CD4-positive, alpha-beta T cell treated with Interleukin-12 subunit alpha and Interleukin-12 subunit beta, for 1 hour (primary cell): Measurements from ENCODE around the gene TFB1M.

Source experiments
- DNase-seq: peaks from one replicate; pipeline ENCODE4 v3.0.0-alpha.2; 2020

TFB1M gene

DNA sequence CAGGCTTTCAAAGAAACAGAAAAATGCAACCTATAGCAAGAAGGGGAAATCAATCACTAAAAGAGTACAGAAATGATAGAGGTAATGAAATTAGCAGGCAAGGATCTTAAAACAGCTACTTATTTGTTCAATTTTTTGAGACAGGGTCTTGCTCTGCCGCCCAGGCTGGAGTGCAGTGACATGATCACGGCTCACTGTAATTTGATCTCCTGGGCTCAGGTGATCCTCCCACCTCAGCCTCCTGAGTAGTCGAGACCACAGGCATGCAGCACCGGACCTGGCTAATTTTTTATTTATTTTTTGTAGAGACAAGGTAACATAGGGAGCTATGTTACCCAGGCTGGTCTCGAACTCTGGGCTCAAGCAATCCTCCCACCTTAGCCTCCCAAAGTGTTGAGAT, 21.6 kb downstream of the TFB1M start:
- no peak for DNase-seq

DNA sequence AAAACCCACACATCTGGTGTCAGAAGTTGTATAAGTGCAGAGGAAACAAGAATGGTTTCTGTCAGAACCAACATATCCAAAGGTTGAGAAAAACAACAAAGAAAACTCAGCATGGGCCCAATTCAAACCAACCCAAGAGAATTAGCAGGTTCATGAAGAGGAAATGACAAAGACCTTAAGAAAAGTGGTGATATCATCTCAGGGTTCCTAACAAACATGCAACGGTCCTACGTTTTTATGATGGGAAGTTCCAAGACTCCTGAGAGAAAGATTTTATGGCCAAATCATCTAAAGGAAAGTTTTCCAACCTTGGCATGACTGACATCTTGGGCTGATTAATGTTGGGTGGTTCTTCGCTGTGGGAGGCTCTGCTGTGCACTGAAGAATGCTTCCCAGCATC, 23.0 kb downstream of the TFB1M start:
- no peak for DNase-seq

DNA sequence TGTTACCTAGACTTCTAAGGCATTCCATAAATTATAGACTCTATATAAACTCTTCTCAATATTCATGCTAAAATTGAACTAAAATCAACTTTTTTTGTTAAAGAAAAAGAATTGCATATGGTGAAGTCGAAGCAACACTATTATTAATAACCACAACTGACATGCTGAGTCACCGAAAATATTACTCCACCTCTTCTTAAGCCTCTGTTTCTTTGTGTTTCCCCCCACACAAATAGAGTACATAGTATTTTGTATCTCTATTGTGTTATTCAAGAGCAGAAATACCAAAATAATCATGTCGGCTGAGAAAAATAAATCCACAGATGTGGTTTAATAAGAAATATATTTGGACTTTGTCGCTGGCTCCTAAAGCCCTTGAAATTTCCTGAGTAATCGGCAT, 23.8 kb downstream of the TFB1M start:
- DNase-seq, result no peak

DNA sequence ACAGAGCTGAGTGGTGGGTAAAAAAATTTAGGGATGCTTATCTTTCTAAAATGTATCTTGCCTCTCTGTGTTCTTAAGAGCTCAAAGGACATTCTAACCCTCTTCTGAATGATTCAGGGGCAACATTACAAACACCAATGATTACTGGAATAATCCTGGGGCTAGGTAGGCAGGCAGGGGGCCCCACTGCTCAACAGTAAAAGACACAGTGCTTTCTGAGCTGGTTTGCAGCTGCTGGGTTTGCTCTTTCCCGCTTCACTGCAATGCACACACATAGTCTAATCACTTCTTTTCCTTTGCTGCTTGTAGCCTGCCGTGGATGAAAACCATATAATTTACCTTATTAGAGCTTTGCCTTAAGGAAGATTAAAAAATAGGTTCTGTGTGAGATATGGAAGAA, 26.5 kb downstream of the TFB1M start:
- DNase-seq, result no peak

DNA sequence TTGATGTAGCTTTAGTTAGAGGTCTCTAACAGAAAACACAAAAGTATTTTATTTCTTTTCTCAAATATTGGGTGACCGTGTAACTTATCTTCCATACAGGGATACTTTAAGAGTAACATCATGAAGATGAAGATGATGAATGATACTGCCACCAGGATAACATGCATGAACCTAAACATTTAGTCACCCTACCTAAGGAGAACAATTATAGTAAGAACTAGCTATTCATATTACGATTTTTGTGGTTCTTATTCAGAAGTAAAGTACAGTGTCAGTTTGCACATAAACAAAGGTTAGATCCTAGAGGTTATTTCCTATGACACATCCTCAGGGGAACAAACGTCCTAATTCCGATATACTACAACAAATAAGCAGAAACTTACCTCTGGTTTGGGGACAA, 29.5 kb downstream of the TFB1M start:
- DNase-seq, result no peak

DNA sequence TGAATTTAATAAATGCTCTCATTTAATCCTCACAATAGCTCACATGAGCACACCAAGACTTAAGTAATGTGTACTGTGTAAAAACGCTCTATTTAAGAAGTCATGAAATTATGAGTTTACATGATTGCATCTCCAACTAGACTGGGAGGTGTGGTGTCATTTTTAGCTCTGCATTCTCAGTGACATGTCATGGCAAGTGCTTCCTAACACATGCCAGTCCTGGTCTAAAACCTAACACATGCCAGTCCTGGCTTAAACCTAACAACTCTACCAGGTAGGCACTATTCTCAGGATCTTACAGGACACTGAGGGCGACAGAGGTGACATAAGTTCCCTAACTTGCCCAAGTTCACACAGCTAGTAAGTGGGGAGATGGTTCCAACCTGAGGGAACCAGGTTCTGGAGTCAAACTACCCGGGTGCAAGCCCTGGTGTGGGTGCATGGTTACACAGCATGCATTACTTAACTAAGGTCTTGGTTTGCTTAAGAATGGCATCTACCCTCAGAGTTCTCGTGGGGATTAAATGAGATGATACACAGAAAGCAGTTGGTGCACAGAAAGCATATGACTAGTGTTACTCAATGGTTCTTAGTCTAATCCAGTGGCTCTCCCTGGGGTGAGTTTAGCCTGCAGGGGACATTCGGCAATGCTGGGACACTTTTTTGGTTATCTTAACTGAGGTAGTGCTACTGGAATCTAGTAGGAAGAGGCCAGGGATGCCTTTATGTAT, 35.8 kb downstream of the TFB1M start:
- no peak for DNase-seq

DNA sequence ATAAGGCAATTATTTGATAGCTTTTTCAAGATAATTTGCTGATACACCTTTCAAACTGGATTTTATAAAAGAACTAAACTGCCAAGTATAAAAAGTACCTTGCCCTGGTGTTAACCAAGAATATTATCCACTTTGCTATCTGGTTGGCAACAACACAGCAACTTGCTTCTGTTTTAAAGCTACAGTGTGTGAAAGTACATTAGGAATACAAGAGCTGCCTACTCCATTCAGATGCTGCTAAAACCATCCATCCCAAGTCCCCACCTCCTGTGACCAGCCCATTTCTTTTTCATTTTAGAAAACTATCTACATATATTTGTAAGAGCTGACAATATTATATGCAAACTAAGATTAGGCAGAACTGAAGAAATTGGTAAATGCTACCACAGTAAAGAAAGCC, 37.6 kb downstream of the TFB1M start:
- no peak for DNase-seq

DNA sequence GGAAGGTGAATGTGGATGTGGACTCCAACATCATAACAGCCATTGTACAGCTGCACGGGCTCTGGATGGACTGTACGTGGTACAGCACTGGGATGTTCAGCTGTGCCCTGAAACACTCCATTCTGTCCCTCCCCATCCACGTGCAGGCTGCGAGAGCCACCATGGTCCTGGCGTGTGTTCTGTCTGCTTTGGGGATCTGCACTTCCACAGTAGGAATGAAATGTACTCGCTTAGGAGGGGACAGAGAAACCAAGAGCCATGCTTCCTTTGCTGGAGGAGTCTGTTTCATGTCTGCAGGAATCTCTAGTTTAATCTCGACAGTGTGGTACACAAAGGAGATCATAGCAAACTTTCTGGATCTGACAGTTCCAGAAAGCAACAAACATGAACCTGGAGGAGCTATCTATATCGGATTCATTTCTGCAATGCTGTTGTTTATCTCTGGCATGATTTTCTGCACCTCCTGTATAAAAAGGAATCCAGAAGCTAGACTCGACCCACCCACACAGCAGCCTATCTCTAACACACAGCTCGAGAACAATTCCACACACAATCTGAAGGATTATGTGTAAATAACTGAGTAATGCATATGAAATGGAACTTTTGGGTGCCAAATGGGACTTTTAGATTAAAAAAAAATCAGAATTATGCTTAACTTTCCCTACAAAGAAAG, 38.3 kb downstream of the TFB1M start:
- DNase-seq, result no peak

DNA sequence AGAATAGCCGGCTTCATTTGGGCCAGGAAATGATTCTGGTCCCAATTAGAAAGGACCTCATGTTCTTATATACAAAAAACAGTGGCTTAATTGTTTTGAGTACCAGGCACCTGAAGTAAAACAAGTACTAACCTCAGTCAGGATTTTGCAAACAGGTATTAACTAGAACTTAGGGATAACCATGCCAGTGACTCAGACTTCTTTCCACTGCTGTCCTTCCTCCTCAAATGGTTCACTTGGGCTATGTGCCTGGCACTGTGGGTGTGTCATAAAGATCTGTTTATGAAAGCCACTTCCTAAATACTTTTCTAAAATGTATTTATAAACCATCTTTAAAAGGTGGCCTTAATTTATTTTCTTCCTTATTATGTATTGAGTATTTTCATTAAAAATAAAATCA, 39.8 kb downstream of the TFB1M start:
- DNase-seq, result no peak

DNA sequence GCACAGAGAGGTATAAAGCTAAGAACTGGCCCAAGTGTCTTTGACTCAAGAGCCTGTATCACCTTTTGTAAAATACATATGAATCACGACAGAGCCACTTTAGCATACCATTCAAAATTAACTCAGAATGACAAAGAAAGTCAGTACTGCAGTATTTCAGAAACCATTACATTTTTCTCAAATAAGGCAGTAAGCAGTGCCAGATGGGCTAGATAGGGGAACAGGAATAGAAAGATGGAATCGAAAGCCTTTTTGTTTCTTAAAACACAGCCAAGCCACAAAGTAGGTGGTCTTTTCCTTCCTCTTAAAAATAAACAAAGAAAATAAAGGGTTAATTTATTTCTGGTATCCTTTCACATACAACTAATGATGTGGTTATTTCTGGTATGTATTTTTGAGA, 40.2 kb downstream of the TFB1M start:
- DNase-seq, result no peak

DNA sequence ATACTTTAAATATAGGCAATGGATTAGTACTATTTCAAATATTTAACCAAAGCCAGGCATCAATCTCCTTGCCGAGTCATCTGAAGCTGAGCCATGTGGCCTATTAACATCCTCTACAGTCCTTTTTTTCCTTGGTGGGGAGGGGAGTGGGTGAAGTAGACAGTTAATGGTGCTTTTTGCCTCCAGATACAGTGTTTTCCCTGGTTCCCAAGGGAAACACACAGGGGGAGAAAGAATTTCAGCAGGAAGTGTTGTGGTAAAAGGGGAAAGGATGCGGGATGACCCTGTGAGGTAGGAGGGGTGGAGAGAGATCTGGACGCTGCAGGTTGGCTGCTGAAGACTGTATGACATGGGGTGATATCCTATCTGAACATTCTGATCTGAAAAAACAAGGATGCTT, 40.9 kb downstream of the TFB1M start:
- DNase-seq, result no peak

DNA sequence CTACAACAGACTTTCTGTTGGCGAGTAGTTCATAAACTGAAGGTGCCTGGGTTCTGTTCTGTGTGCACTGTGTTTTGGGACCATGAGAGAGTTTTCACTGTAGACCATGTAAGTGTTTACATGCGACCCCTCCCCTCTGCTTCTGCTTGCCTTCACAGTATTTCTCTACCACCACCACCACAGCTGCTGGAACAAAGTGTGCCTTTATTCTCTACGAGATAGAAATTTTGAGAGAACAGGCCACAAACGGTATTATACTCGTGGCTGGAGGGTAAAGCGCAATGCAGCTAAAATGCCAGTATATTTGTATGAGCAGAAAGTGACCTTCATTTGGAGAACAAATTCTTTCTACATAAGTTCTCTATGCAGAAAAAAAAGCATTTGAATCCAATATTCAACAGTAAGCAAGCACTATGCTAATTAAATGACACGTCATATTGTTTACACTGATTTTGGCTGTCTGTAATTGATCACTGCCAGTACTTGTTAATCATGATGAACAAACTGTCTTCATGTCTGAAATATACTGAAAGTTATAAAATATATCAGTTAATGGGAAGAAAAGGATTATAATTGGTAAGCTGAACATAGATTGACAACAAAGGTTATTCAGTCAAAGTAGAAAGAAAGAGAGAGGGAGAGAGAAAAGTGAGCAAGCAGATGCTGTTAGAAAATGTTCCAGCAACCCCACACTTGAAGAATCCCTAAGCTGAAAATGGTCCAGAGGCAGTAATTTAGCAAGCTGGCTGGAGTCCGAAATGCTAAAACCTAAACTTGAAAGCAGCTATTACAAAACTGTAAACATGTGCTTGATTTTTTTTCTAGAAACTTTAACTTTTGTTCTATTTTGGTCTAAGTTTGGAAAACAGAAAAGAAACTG, 41.7 kb downstream of the TFB1M start:
- no peak for DNase-seq

DNA sequence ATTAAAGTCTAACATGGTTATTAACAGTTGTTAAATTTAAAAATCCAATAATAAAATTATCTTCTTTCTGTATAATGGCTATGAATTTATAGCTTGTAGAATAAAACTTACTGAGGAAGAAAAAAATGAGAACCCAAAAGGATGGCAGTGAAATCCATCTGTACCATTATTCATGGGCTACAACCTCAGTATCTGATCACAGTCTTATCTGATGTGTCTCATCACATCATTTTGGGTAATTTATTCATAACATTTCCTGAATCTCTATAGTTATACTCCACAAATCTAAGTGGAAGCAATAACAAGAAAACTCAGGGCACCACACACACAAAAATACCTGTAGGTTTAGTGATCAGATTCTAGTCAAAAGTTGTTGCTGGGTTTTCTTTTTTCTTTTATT, 43.1 kb downstream of the TFB1M start:
- DNase-seq, result no peak

DNA sequence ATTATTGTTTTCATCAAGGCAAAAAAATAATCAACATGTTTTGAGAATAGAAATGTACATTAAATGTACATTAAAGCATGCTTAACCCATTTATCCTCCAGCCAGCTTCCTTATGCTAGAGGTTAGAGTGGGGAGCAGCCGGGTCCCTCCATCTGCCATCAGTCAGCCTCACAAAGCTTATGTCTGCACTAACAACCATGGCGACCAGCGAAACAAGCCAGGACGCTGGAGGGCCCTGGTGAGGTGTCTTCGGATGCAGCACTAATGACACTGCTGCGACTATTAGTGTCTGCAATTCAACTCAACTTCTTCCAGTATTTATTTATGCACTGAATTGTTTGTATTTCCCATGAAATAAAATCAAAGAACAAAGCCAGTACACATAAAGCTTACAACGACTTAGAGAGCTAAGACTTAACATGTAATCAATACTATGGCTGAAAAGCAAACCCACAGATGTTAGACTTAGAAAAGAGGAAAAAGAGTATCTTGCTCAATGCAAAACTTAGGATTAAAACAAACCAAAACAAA, 43.7 kb downstream of the TFB1M start:
- no peak for DNase-seq

DNA sequence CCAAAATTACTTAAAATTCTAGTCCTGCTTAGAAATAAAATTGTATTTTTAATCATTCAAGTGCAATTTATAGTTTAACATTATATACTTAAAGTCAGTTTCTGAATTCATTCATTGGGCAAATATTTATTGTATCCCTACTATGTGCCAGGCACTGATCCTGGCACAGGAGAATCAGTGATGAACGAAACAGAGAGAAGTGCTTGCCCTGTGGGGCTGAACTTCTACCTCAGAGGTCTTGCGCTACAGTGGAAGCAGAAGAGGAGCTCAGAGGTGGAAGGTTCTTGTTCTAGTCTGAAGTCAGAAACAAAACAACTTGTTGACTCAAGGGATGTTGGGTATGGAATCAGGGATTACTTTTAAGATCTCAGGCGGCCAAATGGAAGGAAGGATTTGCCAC, 44.5 kb downstream of the TFB1M start:
- no peak for DNase-seq

DNA sequence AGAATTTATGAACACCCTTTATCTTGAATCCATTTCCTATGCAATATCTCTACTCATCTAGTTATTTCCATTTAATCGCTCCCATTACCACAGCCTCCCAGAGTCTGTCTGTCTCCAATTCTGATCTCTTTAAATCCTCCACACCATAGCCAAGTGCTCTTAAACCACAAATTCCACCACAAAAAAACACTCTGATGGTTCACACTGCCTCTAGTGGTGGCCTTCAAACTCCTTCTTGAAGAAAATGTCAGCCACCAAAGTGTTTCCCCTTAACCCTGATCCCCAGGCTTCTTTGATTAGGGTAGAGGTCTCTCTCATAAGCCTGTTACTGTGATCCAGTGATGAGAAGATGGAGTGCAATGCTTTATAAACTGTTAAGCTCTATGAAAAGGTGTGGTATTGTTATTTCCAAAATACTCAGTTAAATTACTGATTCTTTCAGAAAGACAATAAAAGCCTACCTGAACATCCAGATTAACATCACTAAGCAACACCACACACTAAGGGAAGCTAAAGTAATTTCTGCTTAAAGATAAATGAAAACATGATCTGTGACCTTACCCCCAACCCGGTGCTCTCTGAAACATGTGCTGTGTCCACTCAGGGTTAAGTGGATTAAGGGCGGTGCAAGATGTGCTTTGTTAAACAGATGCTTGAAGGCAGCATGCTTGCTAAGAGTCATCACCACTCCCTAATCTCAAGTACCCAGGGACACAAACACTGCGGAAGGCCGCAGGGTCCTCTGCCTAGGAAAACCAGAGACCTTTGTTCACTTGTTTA, 46.0 kb downstream of the TFB1M start:
- peak; percentile 44 for DNase-seq

DNA sequence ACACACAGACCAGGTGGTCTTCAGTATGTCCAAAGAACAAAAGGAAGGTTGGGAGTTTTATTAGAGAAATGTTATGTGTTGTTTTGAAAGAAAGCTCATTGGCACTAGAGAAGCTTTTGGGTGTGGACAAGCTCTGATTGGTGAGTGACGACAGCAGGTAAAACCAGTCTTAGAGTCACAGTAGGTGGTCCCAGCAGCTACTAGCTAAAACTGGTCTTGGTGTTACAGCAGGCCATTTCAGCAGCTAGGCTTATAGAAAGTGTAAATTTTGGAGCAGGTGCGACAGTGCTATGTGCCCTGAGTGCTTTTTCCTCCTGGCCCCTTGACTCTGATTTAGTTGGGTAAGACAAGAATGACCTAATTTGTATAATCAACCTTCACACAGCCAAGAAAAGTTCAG, 46.9 kb downstream of the TFB1M start:
- no peak for DNase-seq

DNA sequence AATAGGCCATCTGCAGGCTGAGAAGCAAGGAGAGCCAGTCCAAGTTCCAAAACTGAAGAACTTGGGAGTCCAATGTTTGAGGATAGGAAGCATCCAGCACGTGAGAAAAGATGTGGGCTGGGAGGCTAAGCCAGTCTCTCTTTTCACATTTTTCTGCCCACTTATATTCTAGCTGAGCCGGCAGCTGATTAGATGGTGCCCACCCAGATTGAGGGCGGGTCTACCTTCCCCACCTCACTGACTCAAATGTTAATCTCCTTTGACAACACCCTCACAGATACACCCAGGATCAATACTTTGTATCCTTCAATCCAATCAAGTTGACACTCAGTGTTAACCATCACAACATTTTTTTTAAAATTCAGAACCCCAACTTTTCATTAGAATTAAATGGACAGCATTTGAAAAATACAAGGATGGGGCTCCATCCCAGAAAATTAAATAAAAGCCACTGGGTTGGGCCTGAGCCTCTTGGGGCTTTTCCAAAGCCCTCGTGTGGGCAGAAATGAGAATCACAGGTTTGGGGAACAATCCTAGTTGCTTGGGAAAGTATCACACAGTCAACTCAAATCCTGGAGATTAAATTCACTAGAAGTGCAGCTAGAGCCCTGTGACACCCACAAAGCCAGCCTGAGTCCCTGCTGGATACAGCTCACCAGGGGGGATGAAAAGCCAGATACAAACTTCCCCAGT, 48.3 kb downstream of the TFB1M start:
- DNase-seq, result no peak

DNA sequence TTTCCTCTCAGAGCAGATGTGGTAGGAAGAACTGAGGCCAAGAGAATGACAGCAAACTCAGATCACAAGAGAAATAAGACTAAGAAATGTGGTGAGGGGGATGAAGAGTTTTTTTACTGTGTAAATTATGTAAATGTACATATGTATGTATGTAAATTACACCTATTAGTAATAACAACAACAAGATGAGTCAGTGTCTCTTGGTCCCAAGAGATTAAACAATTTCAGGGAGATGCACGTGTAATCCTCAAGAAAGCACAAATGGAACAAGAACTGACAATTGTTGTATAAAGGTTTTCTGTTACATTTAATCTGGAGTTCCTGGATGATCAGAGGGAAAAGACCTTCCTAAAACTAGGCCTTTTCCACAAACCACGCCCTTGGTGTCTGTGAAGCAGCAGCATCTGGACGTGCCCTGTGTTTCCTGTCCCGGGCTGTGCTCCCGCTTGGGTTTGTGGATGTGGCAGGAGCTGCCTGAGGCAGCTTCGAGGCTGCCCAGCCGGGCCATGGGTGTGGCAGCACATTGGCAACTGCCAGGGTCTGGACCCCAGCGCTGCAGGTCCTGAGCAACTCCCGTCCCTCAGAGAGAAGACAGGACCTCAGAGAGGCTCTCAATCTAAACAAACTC, 49.5 kb downstream of the TFB1M start:
- DNase-seq, result no peak

DNA sequence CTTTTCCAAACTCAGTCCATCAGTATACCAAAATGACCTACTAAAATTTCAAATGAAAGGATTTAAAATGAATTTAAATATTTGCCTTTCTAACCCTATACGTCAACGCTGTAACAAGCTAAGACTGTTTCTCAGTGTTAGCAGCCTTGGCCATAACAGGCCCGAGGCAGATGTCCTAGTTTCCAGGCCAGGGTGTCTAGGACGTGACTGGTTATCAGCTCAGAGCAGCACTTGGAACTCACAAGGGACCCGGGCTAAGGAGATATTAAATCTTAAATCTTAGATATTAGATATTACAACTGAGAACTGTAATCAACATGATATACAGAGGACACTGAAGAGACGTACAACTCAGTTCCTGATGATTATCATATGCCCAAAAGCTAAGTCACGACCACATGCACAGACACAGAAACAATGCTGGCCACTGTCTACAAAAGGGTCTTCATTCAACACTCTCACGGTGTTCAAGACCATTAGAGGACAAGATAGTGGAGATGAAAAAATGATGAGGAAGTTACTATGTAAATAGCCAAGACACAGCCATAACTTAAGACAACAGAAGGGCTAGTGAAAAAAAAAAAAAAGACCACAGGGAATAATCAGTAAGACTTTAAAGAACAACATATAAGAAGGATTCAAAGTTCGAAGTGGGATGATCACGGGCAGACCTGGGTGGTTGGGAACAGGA, 50.8 kb downstream of the TFB1M start, which contains the start of gene CLDN20:
CLDN20 (plus strand) TSS at position 641 of the 691 bp plus-strand sequence. CDS start 11,707 bp downstream, outside the sequence.
- DNase-seq, result no peak

DNA sequence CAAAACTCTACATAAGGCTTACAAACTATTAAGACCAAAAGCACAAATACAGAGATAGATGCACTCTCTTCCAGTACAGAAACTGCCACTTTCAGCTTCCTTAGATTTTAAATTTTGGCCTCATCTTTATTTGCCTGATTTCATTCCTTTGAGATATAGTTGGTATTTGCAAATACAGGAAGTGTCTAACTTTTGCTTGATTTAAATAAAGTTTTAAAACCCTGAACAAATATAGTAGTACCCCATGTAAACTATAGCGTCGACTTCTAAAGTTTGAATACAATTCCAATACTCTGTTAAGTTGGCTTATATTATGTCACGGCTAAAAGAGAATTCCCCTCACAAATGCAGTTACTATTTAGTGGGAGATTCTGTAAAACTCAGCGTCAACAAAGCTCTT, 51.6 kb downstream of the TFB1M start:
- DNase-seq, result no peak
